Left lung (tissue), 14 donors: ENCODE data around the gene HSPA12A. TPM values are rescaled to one million over a fixed set of nuclear protein-coding genes. Genes with fewer than 3 reads are reported as not detected.
A peak's percentile ranks its signal among the peaks of the same experiment; 100 is the strongest.

ENCODE experiments used
- ATAC-seq: fragments of 200-7000 bp; cut with Tn5 transposase; one replicate; pipeline ENCODE4 v1.9.1; 2020; ENCODE audit warnings: moderate library complexity
- DNase-seq, 4 donors: peaks; one replicate each; pipeline ENCODE4 v3.0.0-alpha.2; 2013 to 2020
- H3K27ac ChIP-seq, 2 donors: fragments of 200-600 bp; sonication (generic) in 1 of 2; one replicate each; pipeline versions ENCODE4 v1.5.0 to v1.8.0; 2020 to 2021
- H3K27me3 ChIP-seq, 2 donors: fragments of 200-600 bp; sonication (generic) in 1 of 2; one replicate each; pipeline versions ENCODE4 v1.5.0 to v1.8.0; 2020 to 2021
- H3K36me3 ChIP-seq, 2 donors: fragments of 200-600 bp; sonication (generic) in 1 of 2; one replicate each; pipeline versions ENCODE4 v1.5.0 to v1.8.0; 2020 to 2021
- H3K4me1 ChIP-seq, 2 donors: fragments of 200-600 bp; one replicate each; pipeline ENCODE4 v1.8.0; 2021
- H3K4me3 ChIP-seq, 2 donors: fragments of 200-600 bp; sonication (generic) in 1 of 2; one replicate each; pipeline versions ENCODE4 v1.5.0 to v1.8.0; 2020 to 2021; ENCODE audit warnings: mild to moderate bottlenecking in 1 of 2
- H3K9me3 ChIP-seq, 2 donors: fragments of 200-600 bp; sonication (generic) in 1 of 2; one replicate each; pipeline versions ENCODE4 v1.5.0 to v1.8.0; 2020 to 2021
- CTCF ChIP-seq, 2 donors: fragments of 200-600 bp; sonication (generic) in 1 of 2; IDR thresholded peaks; one replicate each; pipeline versions ENCODE4 v1.5.0 to v1.8.0; 2021; ENCODE audit warnings: antibody characterized with exemption in 2 of 2
- intact Hi-C, 2 donors: fragments of 100-400 bp; cut with DNase I; formaldehyde crosslinking; loops; one replicate each; pipeline versions ENCODE4 v1.11.2 to v1.14.2; 2022
- long read RNA-seq, 12 donors: library from polyadenylated mRNA in 2 of 12; unstranded in 2 of 12; transcript quantifications; one replicate each; pipeline ENCODE4 v2.0.0 and lab custom pipeline, GENCODE V29; 2019 to 2026
- polyA plus RNA-seq, 6 donors: library from polyadenylated mRNA; unstranded; fragments of 120-200 nt; gene quantifications; one replicate each; pipeline ENCODE4 v1.2.1, GENCODE V29; 2013; ENCODE audit not compliant: insufficient read length in 6 of 6
- total RNA-seq, 2 donors: library from RNA; stranded (reverse); fragmentation: NEBNext Ultra II Directional; extraction: Animal tissue kit (Norgen Biotek cat#: 25700); gene quantifications; one replicate each; pipeline ENCODE4 v1.2.1, GENCODE V29; 2021
- donor health status: DM: no; HTN: yes; CAD: no.
- donor health status: DM: no; HTN: no; CAD: no.

HSPA12A gene
- total RNA-seq (1 to 10 TPM; 9.1 to 9.9 TPM), polyA plus RNA-seq (10 to 100 TPM; 10.4 to 13.5 (median 12.9) TPM)
- long read RNA-seq, donor 1, full-length matches to known transcripts = 4 of 4 reads
- long read RNA-seq, donor 1, partial matches to known transcripts = 0 of 4 reads
- long read RNA-seq, donor 1, other reads (novel, unspliced or antisense) = 0 of 4 reads
- long read RNA-seq, donor 2, full-length matches to known transcripts = 2 of 2 reads
- long read RNA-seq, donor 2, partial matches to known transcripts = 0 of 2 reads
- long read RNA-seq, donor 2, other reads (novel, unspliced or antisense) = 0 of 2 reads
- long read RNA-seq, donor 3, full-length matches to known transcripts = 1 of 1 reads
- long read RNA-seq, donor 3, partial matches to known transcripts = 0 of 1 reads
- long read RNA-seq, donor 3, other reads (novel, unspliced or antisense) = 0 of 1 reads
- long read RNA-seq, donor 4, full-length matches to known transcripts = 2 of 3 reads
- long read RNA-seq, donor 4, partial matches to known transcripts = 1 of 3 reads
- long read RNA-seq, donor 4, other reads (novel, unspliced or antisense) = 0 of 3 reads
- long read RNA-seq, donor 5, full-length matches to known transcripts = 2 of 2 reads
- long read RNA-seq, donor 5, partial matches to known transcripts = 0 of 2 reads
- long read RNA-seq, donor 5, other reads (novel, unspliced or antisense) = 0 of 2 reads
- long read RNA-seq, donor 6 = 0 reads
- long read RNA-seq, donor 7, full-length matches to known transcripts = 1 of 1 reads
- long read RNA-seq, donor 7, partial matches to known transcripts = 0 of 1 reads
- long read RNA-seq, donor 7, other reads (novel, unspliced or antisense) = 0 of 1 reads
- long read RNA-seq, donor 8, full-length matches to known transcripts = 1 of 1 reads
- long read RNA-seq, donor 8, partial matches to known transcripts = 0 of 1 reads
- long read RNA-seq, donor 8, other reads (novel, unspliced or antisense) = 0 of 1 reads
- long read RNA-seq, donor 9 = 0 reads
- long read RNA-seq, donor 10, partial matches to known transcripts = 1 of 3 reads
- long read RNA-seq, donor 10, other reads (novel, unspliced or antisense) = 2 of 3 reads
- long read RNA-seq, donor 11, full-length matches to known transcripts = 9 of 9 reads
- long read RNA-seq, donor 11, partial matches to known transcripts = 0 of 9 reads
- long read RNA-seq, donor 11, other reads (novel, unspliced or antisense) = 0 of 9 reads
- long read RNA-seq, donor 12 = 0 reads

- DNase-seq = peak; percentile 70 to 91 (median 80)
- H3K27ac ChIP-seq = peak within 1 kb of the TSS; percentile 84 to 87
- intact Hi-C loops = no loop called here
These were observed at the start of gene HSPA12A for GRCh38 chr10:116742367-116743265. TSS of gene HSPA12A (minus strand) at chr10:116742566. CDS start at chr10:116742469, 97 bp downstream.

GRCh38 chr10:116791241-116791640 is 48.9 kb upstream of the HSPA12A start:
- Histone ChIP-seq H3K36me3 (no peaks in the 10 kb centered on the region), H3K27me3 (peaks cover 1 to 62% of the 10 kb centered on the region in 2 donors), H3K9me3 (no peaks in the 10 kb centered on the region), H3K27ac (no peak overlapping the region), H3K4me3 (no peak overlapping the region), H3K4me1 (peaks cover 4 to 5% of the 10 kb centered on the region in 2 donors)
- no peak for ATAC-seq
- TF ChIP-seq CTCF (IDR thresholded peaks at IDR 0.05) = no peak
- DNase-seq = no peak
- intact Hi-C loops = loop anchor here in 1 of 2 donors (10.0 kb wide), 1 partner anchor 384 kb away; no protein-coding TSS in a partner anchor

More at GRCh38 chr10:116742367-116743265, at the start of gene HSPA12A:
- TF ChIP-seq CTCF (IDR thresholded peaks at IDR 0.05) = no peak
- H3K4me3 ChIP-seq = peak within 1 kb of the TSS; percentile 60
- H3K27me3 ChIP-seq = peaks cover 12 to 94% of the 10 kb centered on the region in 2 donors
- ATAC-seq = peak; percentile 96
- no peaks in the 10 kb centered on the region for H3K36me3 ChIP-seq
- H3K4me1 ChIP-seq = peaks cover 4 to 21% of the 10 kb centered on the region in 2 donors
- no peaks in the 10 kb centered on the region for H3K9me3 ChIP-seq

GRCh38 chr10:116787893-116788665 is 45.7 kb upstream of the HSPA12A start:
- H3K27me3 ChIP-seq = peaks cover 0 to 43% of the 10 kb centered on the region in 2 donors
- DNase-seq = peak; percentile 63 to 92 (median 76)
- no peak overlapping the region for H3K4me3 ChIP-seq
- intact Hi-C loops = loop anchor here (5.0 to 10.0 kb wide), 2 partner anchors 103 to 106 kb away; no protein-coding TSS in a partner anchor
- no peaks in the 10 kb centered on the region for H3K36me3 ChIP-seq
- ATAC-seq = peak; percentile 96
- no peak overlapping the region for H3K27ac ChIP-seq
- H3K9me3 ChIP-seq = no peaks in the 10 kb centered on the region
- TF ChIP-seq CTCF (IDR thresholded peaks at IDR 0.05) = peak; percentile 97 to 99
- peaks cover 4 to 5% of the 10 kb centered on the region in 2 donors for H3K4me1 ChIP-seq
